Colonic mucosa (tissue), 4 donors: Measurements from ENCODE around the gene GAB2. TPM values are rescaled to one million over a fixed set of nuclear protein-coding genes. Genes with fewer than 3 reads are reported as not detected.
"Not testable (repeated sequence)": the region's sequence is repeated elsewhere in the genome, so short reads cannot be mapped to it uniquely, and the experiment has no call there.

Experiments
- DNase-seq: peaks from one replicate; pipeline ENCODE4 v3.0.0-alpha.2; 2020
- H3K27ac ChIP-seq: fragments of 200-600 bp; one replicate; pipeline ENCODE4 v1.8.0; 2021
- H3K27me3 ChIP-seq: fragments of 200-600 bp; one replicate; pipeline ENCODE4 v1.8.0; 2021
- H3K36me3 ChIP-seq: fragments of 200-600 bp; one replicate; pipeline ENCODE4 v1.8.0; 2021
- H3K4me1 ChIP-seq: fragments of 200-600 bp; one replicate; pipeline ENCODE4 v1.8.0; 2021; ENCODE audit warnings: mild to moderate bottlenecking
- H3K4me3 ChIP-seq: fragments of 200-600 bp; one replicate; pipeline ENCODE4 v1.8.0; 2021
- H3K9ac ChIP-seq, 2 donors: one replicate each; pipeline ENCODE4 v1.7.0; 2013; ENCODE audit warnings: control low read depth in 2 of 2, low read depth in 2 of 2, low read length in 2 of 2
- H3K9me3 ChIP-seq: fragments of 200-600 bp; one replicate; pipeline ENCODE4 v1.8.0; 2021
- intact Hi-C: fragments of 100-400 bp; cut with DNase I; formaldehyde crosslinking; loops from one replicate; pipeline ENCODE4 v1.14.1; 2022
- total RNA-seq, 2 donors: library from RNA; stranded (reverse); fragmentation: NEBNext Ultra II Directional in 1 of 2; extraction: Animal tissue kit (Norgen Biotek cat#: 25700) in 1 of 2; gene quantifications; one replicate each; pipeline ENCODE4 v1.2.1, GENCODE V29; 2021
- TF ChIP-seq, protein P1 (sequence below): fragments of 200-600 bp; IDR thresholded peaks from one replicate; pipeline ENCODE4 v1.8.0; 2022; ENCODE audit warnings: antibody characterized with exemption, mild to moderate bottlenecking
- donor health status: healthy.
- donor health status: DM: no; HTN: no; CAD: no.
- donor health status: DM: no; HTN: no; CAD: no.

Gene GAB2
- total RNA-seq, 2 donors from 2014 or later: 20.0 to 21.1 TPM

- H3K4me1 ChIP-seq: no peaks in the 10 kb centered on the region
- no peaks in the 10 kb centered on the region for H3K27me3 ChIP-seq
- H3K4me3 ChIP-seq: no peak overlapping the region
- intact Hi-C loops: no loop called here
- TF ChIP-seq, protein P1, sequence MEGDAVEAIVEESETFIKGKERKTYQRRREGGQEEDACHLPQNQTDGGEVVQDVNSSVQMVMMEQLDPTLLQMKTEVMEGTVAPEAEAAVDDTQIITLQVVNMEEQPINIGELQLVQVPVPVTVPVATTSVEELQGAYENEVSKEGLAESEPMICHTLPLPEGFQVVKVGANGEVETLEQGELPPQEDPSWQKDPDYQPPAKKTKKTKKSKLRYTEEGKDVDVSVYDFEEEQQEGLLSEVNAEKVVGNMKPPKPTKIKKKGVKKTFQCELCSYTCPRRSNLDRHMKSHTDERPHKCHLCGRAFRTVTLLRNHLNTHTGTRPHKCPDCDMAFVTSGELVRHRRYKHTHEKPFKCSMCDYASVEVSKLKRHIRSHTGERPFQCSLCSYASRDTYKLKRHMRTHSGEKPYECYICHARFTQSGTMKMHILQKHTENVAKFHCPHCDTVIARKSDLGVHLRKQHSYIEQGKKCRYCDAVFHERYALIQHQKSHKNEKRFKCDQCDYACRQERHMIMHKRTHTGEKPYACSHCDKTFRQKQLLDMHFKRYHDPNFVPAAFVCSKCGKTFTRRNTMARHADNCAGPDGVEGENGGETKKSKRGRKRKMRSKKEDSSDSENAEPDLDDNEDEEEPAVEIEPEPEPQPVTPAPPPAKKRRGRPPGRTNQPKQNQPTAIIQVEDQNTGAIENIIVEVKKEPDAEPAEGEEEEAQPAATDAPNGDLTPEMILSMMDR: no peak
- H3K9ac ChIP-seq: no peak overlapping the region
- no peaks in the 10 kb centered on the region for H3K9me3 ChIP-seq
- H3K27ac ChIP-seq: no peak overlapping the region
- DNase-seq: no peak
- H3K36me3 ChIP-seq: no peaks in the 10 kb centered on the region
These were observed 142.9 kb downstream of the GAB2 start for GRCh38 chr11:78274739-78275138.

DNA sequence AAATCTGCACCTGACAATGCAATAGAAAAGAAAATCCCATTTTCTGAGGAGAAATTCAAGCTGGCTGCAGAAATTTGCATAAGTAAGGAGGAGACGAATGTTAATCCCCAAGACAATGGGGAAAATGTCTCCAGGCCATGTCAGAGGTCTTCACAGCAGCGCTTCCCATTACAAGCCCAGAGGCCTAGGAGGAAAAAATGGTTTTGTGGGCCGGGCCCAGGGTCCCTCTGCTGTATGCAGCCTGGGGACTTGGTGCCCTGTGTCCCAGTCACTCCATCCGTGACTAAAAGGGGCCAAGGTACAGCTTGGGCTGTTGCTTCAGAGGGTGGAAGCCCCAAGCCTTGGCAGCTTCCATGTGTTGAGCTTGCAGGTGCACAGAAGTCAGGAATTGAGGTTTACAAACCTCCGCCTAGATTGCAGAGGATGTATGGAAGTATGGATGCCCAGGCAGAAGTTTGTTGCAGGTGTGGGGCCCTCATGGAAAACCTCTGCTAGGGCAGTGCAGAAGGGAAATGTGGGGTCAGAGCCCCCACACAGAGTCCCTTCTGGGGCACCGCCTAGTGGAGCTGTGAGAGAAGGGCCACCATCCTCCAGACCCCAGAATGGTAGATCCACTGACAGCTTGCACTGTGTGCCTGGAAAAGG lies 144.9 kb downstream of the GAB2 start:
- H3K9ac ChIP-seq, DNase-seq, H3K4me3 ChIP-seq, H3K27ac ChIP-seq, H3K27me3 ChIP-seq, intact Hi-C loops, H3K9me3 ChIP-seq, H3K4me1 ChIP-seq, H3K36me3 ChIP-seq: not testable (repeated sequence)

- not testable (repeated sequence) for H3K4me3 ChIP-seq
These were observed 145.8 kb downstream of the GAB2 start for GRCh38 chr11:78271801-78272200.

GRCh38 chr11:78270971-78271370 lies 146.6 kb downstream of the GAB2 start:
- Histone ChIP-seq H3K27ac (no peak overlapping the region), H3K9ac (no peak overlapping the region), H3K27me3 (no peaks in the 10 kb centered on the region), H3K36me3 (no peaks in the 10 kb centered on the region), H3K4me3 (no peak overlapping the region), H3K4me1 (no peaks in the 10 kb centered on the region), H3K9me3 (no peaks in the 10 kb centered on the region)
- DNase-seq: no peak
- TF ChIP-seq, protein P1: no peak
- intact Hi-C loops: no loop called here

More at GRCh38 chr11:78271801-78272200, 145.8 kb downstream of the GAB2 start:
- H3K9me3 ChIP-seq, intact Hi-C loops, H3K36me3 ChIP-seq, DNase-seq, H3K4me1 ChIP-seq, H3K27ac ChIP-seq, H3K9ac ChIP-seq, H3K27me3 ChIP-seq: not testable (repeated sequence)

DNA sequence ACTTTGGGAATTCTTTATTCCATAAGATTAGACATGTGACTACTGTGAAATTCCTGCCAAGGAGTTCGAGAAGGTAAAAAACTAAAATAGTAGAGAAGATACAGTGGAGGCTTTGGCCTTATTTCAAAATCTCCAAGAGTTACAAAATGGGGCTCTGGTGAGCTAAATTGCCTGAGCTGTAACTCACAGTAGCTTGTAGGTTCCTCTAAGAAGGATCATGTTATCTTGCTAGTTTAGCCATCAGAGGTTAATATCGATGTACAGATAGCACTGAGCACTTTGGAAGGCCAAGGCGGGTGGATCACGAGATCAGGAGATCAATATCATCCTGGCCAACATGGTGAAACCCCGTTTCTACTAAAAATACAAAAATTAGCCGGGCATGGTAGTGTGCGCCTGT lies 147.8 kb downstream of the GAB2 start:
- no peak for DNase-seq
- Histone ChIP-seq H3K27ac (no peak overlapping the region), H3K36me3 (no peaks in the 10 kb centered on the region), H3K9ac (no peak overlapping the region), H3K27me3 (no peaks in the 10 kb centered on the region), H3K4me3 (no peak overlapping the region), H3K4me1 (no peaks in the 10 kb centered on the region), H3K9me3 (no peaks in the 10 kb centered on the region)
- TF ChIP-seq, protein P1: no peak
- intact Hi-C loops: no loop called here

DNA sequence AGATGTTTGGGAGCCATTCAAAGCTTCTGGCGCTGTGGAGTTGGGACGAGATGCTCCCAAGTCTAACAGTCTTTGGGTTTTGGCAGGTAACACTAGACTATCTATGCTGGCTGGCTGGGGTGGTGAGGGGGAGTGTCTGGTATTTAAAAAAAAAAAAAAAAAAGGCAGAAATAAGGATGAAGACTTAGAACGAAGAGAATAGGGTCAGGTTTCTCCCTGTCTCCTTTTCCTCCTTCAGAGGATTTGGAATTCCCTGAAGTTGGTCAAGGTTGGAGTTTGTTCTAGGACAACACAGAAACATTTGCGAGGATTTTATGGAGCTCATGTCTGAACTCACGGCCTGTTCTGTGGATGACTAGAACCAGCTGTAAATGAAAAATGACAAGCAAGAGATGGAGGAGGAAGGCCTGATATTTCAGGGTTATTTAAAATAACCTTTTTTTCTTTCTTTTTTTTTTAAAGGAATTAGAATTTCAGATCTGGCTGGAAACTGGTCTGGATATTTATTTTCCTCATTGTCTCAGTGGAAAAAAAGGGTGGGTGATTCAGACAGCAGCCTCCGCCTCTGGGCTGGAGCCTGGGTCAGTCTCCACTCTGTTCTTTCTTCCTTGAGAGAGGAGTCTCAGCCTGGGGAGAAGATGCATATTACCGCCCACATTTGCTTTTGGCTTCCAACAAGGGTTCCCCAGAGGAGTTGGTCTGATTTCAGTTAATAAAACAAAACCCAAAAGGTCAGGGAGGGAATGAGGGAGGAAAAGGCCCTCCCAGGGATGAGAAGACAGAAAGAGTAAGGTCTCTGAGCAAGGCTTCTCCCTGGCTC lies 148.8 kb downstream of the GAB2 start:
- TF ChIP-seq, protein P1: no peak

More for the DNA sequence above, 148.8 kb downstream of the GAB2 start:
- intact Hi-C loops: no loop called here
- Histone ChIP-seq H3K4me3 (no peak overlapping the region), H3K4me1 (no peaks in the 10 kb centered on the region), H3K27ac (peak overlapping the region; percentile 12), H3K9me3 (no peaks in the 10 kb centered on the region), H3K36me3 (no peaks in the 10 kb centered on the region), H3K27me3 (no peaks in the 10 kb centered on the region), H3K9ac (no peak overlapping the region)
- no peak for DNase-seq
